SK-N-SH (cell line): ENCODE results near the gene ZMIZ1. TPM values are rescaled to one million over a fixed set of nuclear protein-coding genes. Genes with fewer than 3 reads are reported as not detected.

Experiments used
- CTCF ChIA-PET: fragments of 300-600, 350-600 bp; formaldehyde crosslinking; extraction: SDS; loops from one replicate; lab custom pipeline; 2021; lab: Yijun Ruan, JAX
- POLR2A ChIA-PET: fragments of 350-600 bp; sonication (Branson Sonifier 250); formaldehyde crosslinking; extraction: SDS; loops from one replicate; lab custom pipeline; 2020; ENCODE audit warnings: antibody characterized with exemption, inconsistent platforms; lab: Yijun Ruan, JAX
- DNase-seq: peaks from one replicate; pipeline ENCODE4 v3.0.0; 2012
- H2AFZ ChIP-seq: fragments of 200-600 bp; sonication (generic); 2 replicates; pipeline ENCODE4 v1.8.1; 2016; ENCODE audit warnings: antibody characterized with exemption, mild to moderate bottlenecking, low read depth
- H3F3A ChIP-seq: fragments of 200-600 bp; sonication (generic); replicated peaks from 2 replicates; pipeline ENCODE3; 2016; ENCODE audit warnings: antibody characterized with exemption, mild to moderate bottlenecking; ENCODE audit not compliant: insufficient read depth
- H3K27ac ChIP-seq, 2 experiments: fragments of 200-500 bp in 1 of 2; fragments of 200-600 bp in 1 of 2; sonication (Bioruptor generic) in 1 of 2; sonication (generic), shearing (Covaris generic) in 1 of 2; 2 replicates each; pipeline versions ENCODE4 v1.5.1 to v1.6.1; 2014 to 2016; ENCODE audit warnings: low read depth in 2 of 2, inconsistent platforms in 1 of 2, low read length in 1 of 2, mild to moderate bottlenecking in 1 of 2, mixed read lengths in 1 of 2
- H3K27me3 ChIP-seq: fragments of 200-600 bp; sonication (generic), shearing (Covaris generic); 2 replicates; pipeline ENCODE4 v1.6.1; 2016; ENCODE audit warnings: mixed run types; ENCODE audit not compliant: insufficient read depth
- H3K36me3 ChIP-seq, 2 experiments: fragments of 200-500 bp in 1 of 2; fragments of 200-600 bp in 1 of 2; sonication (Bioruptor generic) in 1 of 2; sonication (generic) in 1 of 2; replicated peaks in 1 of 2; 2 replicates each; pipeline versions ENCODE3 to v1.5.1; 2014 to 2016; ENCODE audit warnings: low read length in 1 of 2, mild to moderate bottlenecking in 1 of 2; ENCODE audit not compliant: insufficient read depth in 2 of 2, control insufficient read depth in 1 of 2
- H3K4me1 ChIP-seq, 2 experiments: fragments of 200-500 bp in 1 of 2; fragments of 200-600 bp in 1 of 2; sonication (Bioruptor generic) in 1 of 2; sonication (generic), shearing (Covaris generic) in 1 of 2; 2 replicates each; pipeline versions ENCODE4 v1.5.1 to v1.6.1; 2014 to 2016; ENCODE audit warnings: low read depth in 1 of 2, low read length in 1 of 2, mixed run types in 1 of 2; ENCODE audit not compliant: insufficient read depth in 2 of 2, control insufficient read depth in 1 of 2
- H3K4me2 ChIP-seq: fragments of 200-600 bp; sonication (generic), shearing (Covaris generic); 2 replicates; pipeline ENCODE4 v1.6.1; 2017; ENCODE audit warnings: mixed run types
- H3K4me3 ChIP-seq, 2 experiments: fragments of 200-500 bp in 1 of 2; fragments of 200-600 bp in 1 of 2; sonication (Bioruptor generic) in 1 of 2; sonication (generic), shearing (Covaris generic) in 1 of 2; 2 replicates each; pipeline versions ENCODE4 v1.5.1 to v1.8.1; 2014 to 2016; ENCODE audit warnings: low read depth in 2 of 2, inconsistent platforms in 1 of 2, low read length in 1 of 2, mild to moderate bottlenecking in 1 of 2, mixed read lengths in 1 of 2, moderate library complexity in 1 of 2
- H3K79me2 ChIP-seq: fragments of 200-600 bp; sonication (generic); 2 replicates; pipeline ENCODE4 v1.8.1; 2017; ENCODE audit warnings: mild to moderate bottlenecking; ENCODE audit not compliant: insufficient read depth
- H3K9ac ChIP-seq: fragments of 200-600 bp; sonication (generic); 2 replicates; pipeline ENCODE4 v1.6.1; 2017; ENCODE audit warnings: mixed run types
- H3K9me2 ChIP-seq: fragments of 200-600 bp; sonication (generic); 2 replicates; pipeline ENCODE4 v1.6.1; 2017; ENCODE audit warnings: mixed run types
- H3K9me3 ChIP-seq: fragments of 200-600 bp; sonication (generic); 2 replicates; pipeline ENCODE4 v1.6.1; 2017; ENCODE audit warnings: mixed run types, mild to moderate bottlenecking, moderate library complexity
- H4K20me1 ChIP-seq: fragments of 200-600 bp; sonication (generic); 2 replicates; pipeline ENCODE4 v1.6.1; 2017; ENCODE audit warnings: mild to moderate bottlenecking, mixed run types; ENCODE audit not compliant: insufficient read depth
- CHD2 ChIP-seq: fragments of 150-350 bp; IDR thresholded peaks from 2 replicates; pipeline ENCODE4 v1.6.1; 2018; ENCODE audit warnings: low read length; ENCODE audit not compliant: partially characterized antibody
- FOSL2 ChIP-seq: IDR thresholded peaks from 2 replicates; pipeline ENCODE4 v1.4.0; 2012; ENCODE audit warnings: low read depth, mild to moderate bottlenecking, moderate library complexity, borderline replicate concordance
- FOXJ3 ChIP-seq: sonication (generic); formaldehyde crosslinking; IDR thresholded peaks from 2 replicates; pipeline ENCODE4 v1.5.1; 2020; ENCODE audit warnings: mild to moderate bottlenecking, missing genetic modification reagents
- GATA2 ChIP-seq: sonication (generic); formaldehyde crosslinking; IDR thresholded peaks from 2 replicates; pipeline ENCODE4 v1.5.0; 2020; ENCODE audit warnings: mild to moderate bottlenecking, missing genetic modification reagents
- JUND ChIP-seq: IDR thresholded peaks from 2 replicates; pipeline ENCODE4 v1.4.0; 2012
- MEF2A ChIP-seq: IDR thresholded peaks from 2 replicates; pipeline ENCODE4 v1.4.0; 2012; ENCODE audit warnings: low read depth, borderline replicate concordance
- NFIC ChIP-seq: IDR thresholded peaks from 2 replicates; pipeline ENCODE4 v1.4.0; 2012; ENCODE audit warnings: borderline replicate concordance
- POLR2AphosphoS5 ChIP-seq: IDR thresholded peaks from 2 replicates; pipeline ENCODE4 v1.6.1; 2012; ENCODE audit warnings: low read depth, low read length
- RAD21 ChIP-seq: IDR thresholded peaks from 2 replicates; pipeline ENCODE4 v1.6.1; 2012; ENCODE audit warnings: mild to moderate bottlenecking, low read length
- SMC3 ChIP-seq: IDR thresholded peaks from 2 replicates; pipeline ENCODE4 v1.6.1; 2012; ENCODE audit warnings: low read depth, low read length, improper control_type of control experiment
- TCF12 ChIP-seq: IDR thresholded peaks from 2 replicates; pipeline ENCODE4 v1.4.0; 2012
- TEAD4 ChIP-seq: IDR thresholded peaks from 2 replicates; pipeline ENCODE4 v1.4.0; 2012; ENCODE audit warnings: mild to moderate bottlenecking, borderline replicate concordance; ENCODE audit not compliant: insufficient read depth
- WGBS: methylation state at CpG from one replicate; pipeline ENCODE4 v1.1.6; 2017; ENCODE audit warnings: low lambda C conversion rate; 5-methylcytosine and 5-hydroxymethylcytosine counted together
- polyA plus RNA-seq, 3 experiments: library from polyadenylated mRNA; depleted of rRNA; stranded (reverse); fragments of >200 nt; gene quantifications; 2 replicates each; pipeline ENCODE4 v1.2.3, GENCODE V29; 2012
- TF ChIP-seq, protein P1 (sequence below): IDR thresholded peaks from 2 replicates; pipeline ENCODE4 v1.4.0; 2012; ENCODE audit warnings: low read depth, borderline replicate concordance
- TF ChIP-seq, protein P2 (sequence below): fragments of 150-350 bp; IDR thresholded peaks from 2 replicates; pipeline ENCODE4 v1.6.1; 2017; ENCODE audit warnings: antibody characterized with exemption, low read length, low read depth, borderline replicate concordance
- TF ChIP-seq, protein P3 (sequence below): IDR thresholded peaks from 2 replicates; pipeline ENCODE4 v1.4.0; 2012; ENCODE audit warnings: low read depth
- TF ChIP-seq, protein P4 (sequence below): IDR thresholded peaks from 2 replicates; pipeline ENCODE4 v1.4.0; 2012; ENCODE audit warnings: low read depth, borderline replicate concordance
- TF ChIP-seq, protein P5 (sequence below): IDR thresholded peaks from 2 replicates; pipeline ENCODE4 v1.6.1; 2012; ENCODE audit warnings: mild to moderate bottlenecking, low read depth, low read length, moderate library complexity

Gene ZMIZ1
- polyA plus RNA-seq, 1 of the 3 experiments (the other 2 are of a cell fraction), result 23.5 TPM

DNA sequence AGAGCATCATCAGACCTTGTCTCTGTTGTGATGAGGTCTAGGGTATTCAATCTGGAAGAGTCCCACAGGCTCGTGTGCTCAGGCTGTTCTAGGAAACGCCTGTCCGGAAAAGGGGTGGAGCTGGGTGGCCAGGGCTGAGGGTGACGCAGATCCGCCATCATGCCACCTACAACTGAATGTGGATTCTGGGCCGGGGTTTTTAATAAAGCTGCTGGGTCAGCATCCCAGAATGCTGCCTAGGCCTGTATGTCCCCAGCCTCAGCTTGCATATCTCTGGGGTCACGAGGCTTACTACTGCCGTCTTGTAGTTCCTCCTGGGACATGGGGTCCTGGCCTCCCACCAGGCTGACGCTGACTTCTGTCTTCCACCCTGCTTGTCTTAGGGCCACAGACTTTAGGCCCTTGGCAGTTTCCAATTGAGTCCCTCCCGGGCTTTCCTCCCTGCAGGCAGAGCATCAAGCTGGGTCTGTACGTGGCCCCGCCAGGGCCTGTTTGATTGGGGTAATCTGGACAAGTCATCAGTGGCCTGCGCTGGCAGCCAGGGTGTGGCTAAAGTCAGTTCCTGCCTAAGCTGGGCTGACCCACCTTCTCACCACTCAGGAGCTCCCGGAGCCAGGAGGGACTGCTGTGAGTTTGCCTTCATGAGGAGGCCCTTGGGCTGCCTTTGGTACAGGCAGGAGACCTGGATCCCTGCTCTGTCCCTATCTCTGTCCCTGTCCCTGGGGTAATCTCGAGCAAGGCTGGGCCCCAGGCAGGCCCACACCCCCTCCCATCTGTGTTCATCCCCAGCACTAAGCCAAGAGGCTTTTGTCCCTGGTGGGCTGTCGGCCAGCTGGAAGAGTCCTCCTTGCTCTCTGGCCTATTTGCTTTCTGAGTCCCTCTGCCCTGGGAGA, 79.9 kb downstream of the ZMIZ1 start:
- H3K9me3 ChIP-seq, result no peaks in the 10 kb centered on the region
- WGBS, result 78% methylated on average over 14 of the region's 16 CpGs
- peaks cover 0 to 11% of the 10 kb centered on the region in 2 experiments for H3K36me3 ChIP-seq
- H3K27ac ChIP-seq, result peak overlapping the region; percentile 82 to 97
- peaks cover 33% of the 10 kb centered on the region for H3F3A ChIP-seq
- no peak overlapping the region for H3K4me3 ChIP-seq
- H2AFZ ChIP-seq, result no peak overlapping the region
- no peaks in the 10 kb centered on the region for H3K9me2 ChIP-seq
- no peaks in the 10 kb centered on the region for H3K27me3 ChIP-seq
- H3K79me2 ChIP-seq, result peaks cover 68% of the 10 kb centered on the region
- peak; percentile 75 for DNase-seq
- peaks cover 55 to 94% of the 10 kb centered on the region in 2 experiments; a peak in 3 of 4 replicates for H3K4me1 ChIP-seq
- CTCF ChIA-PET, result interaction anchor here (0.5 to 2.7 kb wide), 6 partner anchors 9 to 81 kb away, joined by 3 to 17 read pairs (median 3); no protein-coding TSS in a partner anchor
- peak overlapping the region; percentile 74; the same call in 1 of the 2 replicates for H3K4me2 ChIP-seq
- no peak for TF ChIP-seq POLR2AphosphoS5
- no peak for TF ChIP-seq TEAD4
- TF ChIP-seq JUND, result no peak
- TF ChIP-seq GATA2, result peak; percentile 63
- no peak; the same call in 1 of the 2 replicates for TF ChIP-seq RAD21
- no peak for TF ChIP-seq MEF2A
- peak; percentile 2; the same call in 1 of the 2 replicates for TF ChIP-seq SMC3
- no peak for TF ChIP-seq FOSL2
- TF ChIP-seq, protein P1, sequence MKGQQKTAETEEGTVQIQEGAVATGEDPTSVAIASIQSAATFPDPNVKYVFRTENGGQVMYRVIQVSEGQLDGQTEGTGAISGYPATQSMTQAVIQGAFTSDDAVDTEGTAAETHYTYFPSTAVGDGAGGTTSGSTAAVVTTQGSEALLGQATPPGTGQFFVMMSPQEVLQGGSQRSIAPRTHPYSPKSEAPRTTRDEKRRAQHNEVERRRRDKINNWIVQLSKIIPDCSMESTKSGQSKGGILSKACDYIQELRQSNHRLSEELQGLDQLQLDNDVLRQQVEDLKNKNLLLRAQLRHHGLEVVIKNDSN, result no peak
- no peak for TF ChIP-seq TCF12
- TF ChIP-seq CHD2, result no peak
- TF ChIP-seq, protein P2, sequence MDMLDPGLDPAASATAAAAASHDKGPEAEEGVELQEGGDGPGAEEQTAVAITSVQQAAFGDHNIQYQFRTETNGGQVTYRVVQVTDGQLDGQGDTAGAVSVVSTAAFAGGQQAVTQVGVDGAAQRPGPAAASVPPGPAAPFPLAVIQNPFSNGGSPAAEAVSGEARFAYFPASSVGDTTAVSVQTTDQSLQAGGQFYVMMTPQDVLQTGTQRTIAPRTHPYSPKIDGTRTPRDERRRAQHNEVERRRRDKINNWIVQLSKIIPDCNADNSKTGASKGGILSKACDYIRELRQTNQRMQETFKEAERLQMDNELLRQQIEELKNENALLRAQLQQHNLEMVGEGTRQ, result no peak
- TF ChIP-seq, protein P3, sequence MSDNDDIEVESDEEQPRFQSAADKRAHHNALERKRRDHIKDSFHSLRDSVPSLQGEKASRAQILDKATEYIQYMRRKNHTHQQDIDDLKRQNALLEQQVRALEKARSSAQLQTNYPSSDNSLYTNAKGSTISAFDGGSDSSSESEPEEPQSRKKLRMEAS, result no peak
- no peak for TF ChIP-seq NFIC
- TF ChIP-seq, protein P4, sequence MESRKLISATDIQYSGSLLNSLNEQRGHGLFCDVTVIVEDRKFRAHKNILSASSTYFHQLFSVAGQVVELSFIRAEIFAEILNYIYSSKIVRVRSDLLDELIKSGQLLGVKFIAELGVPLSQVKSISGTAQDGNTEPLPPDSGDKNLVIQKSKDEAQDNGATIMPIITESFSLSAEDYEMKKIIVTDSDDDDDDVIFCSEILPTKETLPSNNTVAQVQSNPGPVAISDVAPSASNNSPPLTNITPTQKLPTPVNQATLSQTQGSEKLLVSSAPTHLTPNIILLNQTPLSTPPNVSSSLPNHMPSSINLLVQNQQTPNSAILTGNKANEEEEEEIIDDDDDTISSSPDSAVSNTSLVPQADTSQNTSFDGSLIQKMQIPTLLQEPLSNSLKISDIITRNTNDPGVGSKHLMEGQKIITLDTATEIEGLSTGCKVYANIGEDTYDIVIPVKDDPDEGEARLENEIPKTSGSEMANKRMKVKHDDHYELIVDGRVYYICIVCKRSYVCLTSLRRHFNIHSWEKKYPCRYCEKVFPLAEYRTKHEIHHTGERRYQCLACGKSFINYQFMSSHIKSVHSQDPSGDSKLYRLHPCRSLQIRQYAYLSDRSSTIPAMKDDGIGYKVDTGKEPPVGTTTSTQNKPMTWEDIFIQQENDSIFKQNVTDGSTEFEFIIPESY, result no peak
- TF ChIP-seq, protein P5, sequence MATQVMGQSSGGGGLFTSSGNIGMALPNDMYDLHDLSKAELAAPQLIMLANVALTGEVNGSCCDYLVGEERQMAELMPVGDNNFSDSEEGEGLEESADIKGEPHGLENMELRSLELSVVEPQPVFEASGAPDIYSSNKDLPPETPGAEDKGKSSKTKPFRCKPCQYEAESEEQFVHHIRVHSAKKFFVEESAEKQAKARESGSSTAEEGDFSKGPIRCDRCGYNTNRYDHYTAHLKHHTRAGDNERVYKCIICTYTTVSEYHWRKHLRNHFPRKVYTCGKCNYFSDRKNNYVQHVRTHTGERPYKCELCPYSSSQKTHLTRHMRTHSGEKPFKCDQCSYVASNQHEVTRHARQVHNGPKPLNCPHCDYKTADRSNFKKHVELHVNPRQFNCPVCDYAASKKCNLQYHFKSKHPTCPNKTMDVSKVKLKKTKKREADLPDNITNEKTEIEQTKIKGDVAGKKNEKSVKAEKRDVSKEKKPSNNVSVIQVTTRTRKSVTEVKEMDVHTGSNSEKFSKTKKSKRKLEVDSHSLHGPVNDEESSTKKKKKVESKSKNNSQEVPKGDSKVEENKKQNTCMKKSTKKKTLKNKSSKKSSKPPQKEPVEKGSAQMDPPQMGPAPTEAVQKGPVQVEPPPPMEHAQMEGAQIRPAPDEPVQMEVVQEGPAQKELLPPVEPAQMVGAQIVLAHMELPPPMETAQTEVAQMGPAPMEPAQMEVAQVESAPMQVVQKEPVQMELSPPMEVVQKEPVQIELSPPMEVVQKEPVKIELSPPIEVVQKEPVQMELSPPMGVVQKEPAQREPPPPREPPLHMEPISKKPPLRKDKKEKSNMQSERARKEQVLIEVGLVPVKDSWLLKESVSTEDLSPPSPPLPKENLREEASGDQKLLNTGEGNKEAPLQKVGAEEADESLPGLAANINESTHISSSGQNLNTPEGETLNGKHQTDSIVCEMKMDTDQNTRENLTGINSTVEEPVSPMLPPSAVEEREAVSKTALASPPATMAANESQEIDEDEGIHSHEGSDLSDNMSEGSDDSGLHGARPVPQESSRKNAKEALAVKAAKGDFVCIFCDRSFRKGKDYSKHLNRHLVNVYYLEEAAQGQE, result no peak
- no peak for TF ChIP-seq FOXJ3 (CRISPR knock-in tag)
- POLR2A ChIA-PET, result interaction anchor here (0.7 to 1.2 kb wide), 3 partner anchors 9 to 175 kb away, joined by 3 read pairs; no protein-coding TSS in a partner anchor
- H4K20me1 ChIP-seq, result no peaks in the 10 kb centered on the region; the same call in 1 of the 2 replicates
- peak overlapping the region; percentile 70; the same call in 1 of the 2 replicates for H3K9ac ChIP-seq
